HG02610 (cell line): Measurements from ENCODE around the gene PTCHD1.

ENCODE experiments used
- ATAC-seq: cut with Tn5 transposase; IDR thresholded peaks from one replicate; pipeline ENCODE4 v1.9.1; 2021; ENCODE audit warnings: mild to moderate bottlenecking, moderate library complexity; ENCODE audit not compliant: unreplicated experiment

Gene PTCHD1

DNA sequence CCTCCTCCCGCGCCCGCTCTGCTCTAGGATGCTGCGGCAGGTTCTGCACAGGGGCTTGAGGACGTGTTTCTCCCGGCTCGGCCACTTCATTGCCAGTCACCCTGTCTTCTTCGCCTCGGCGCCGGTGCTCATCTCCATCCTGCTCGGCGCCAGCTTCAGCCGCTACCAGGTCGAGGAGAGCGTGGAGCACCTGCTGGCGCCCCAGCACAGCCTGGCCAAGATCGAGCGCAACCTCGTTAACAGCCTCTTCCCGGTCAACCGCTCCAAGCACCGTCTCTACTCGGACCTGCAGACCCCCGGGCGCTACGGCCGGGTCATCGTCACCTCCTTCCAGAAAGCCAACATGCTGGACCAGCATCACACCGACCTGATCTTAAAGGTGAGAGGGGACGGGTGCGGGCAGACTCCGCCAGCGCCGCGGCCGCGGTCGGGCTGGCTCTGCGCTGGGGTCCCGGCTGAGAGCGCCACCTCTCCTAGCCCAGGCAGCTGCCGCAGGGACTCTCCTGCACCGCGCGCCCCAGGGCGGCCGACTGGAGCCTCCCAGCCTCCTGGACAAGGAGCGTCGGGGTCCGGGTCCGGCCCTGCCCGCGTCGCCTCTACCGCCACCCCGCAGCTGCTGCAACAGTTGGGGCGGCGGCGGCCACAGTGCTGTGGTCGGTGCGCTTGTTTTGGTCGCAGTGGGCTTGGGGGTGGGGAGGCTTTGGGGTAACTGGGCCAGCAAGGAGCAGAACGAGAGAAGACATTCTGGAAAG, at the start of gene PTCHD1:
Gene PTCHD1 (plus strand): TSS at position 2 of the 752 bp plus-strand sequence. CDS start 27 bp downstream, at position 29.
- no peak for ATAC-seq

DNA sequence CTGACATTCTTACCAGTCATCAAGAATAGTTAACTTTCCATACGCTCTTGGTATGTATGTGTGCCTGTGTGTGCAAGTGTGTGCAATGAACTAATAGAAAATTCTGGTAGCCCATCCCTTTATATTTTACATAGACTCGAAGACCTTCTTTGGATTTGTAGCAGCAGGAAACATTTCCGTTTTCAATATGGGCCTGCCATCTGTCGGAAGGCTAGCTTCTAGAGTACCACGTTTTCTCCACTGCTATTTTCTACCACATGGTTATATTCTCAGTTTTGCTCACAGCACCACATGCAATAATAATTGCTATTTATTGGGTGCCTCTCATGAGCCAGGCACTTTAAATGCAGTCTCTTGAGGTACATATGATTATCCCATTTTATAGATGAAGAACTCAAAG, 47.9 kb upstream of the PTCHD1 start:
- ATAC-seq: no peak

DNA sequence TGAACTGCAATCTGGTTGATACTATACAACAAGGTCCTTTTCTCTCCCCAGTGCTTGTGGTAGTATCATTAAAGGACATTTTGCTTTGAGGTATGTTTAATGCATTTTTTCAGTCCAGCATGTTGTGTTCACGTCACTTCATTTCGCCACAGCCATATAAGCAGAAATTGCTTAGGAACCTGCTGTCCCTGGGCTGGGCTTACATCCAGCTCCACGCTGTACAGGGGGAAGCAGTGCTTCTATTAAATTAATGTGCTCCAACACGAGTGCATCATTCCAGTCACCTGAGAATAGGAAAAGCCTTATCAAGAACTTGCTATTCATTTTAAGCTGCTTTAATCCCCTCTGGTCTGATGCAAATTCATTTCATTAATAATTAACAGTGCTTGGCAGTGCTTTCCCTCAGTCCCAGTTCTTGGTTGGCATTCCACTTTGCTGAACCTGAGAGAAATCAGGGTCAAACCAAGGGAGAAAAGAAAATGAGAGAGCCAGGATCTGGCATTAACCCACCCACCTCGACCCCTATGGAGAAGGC, 47.4 kb upstream of the PTCHD1 start:
- ATAC-seq: no peak

DNA sequence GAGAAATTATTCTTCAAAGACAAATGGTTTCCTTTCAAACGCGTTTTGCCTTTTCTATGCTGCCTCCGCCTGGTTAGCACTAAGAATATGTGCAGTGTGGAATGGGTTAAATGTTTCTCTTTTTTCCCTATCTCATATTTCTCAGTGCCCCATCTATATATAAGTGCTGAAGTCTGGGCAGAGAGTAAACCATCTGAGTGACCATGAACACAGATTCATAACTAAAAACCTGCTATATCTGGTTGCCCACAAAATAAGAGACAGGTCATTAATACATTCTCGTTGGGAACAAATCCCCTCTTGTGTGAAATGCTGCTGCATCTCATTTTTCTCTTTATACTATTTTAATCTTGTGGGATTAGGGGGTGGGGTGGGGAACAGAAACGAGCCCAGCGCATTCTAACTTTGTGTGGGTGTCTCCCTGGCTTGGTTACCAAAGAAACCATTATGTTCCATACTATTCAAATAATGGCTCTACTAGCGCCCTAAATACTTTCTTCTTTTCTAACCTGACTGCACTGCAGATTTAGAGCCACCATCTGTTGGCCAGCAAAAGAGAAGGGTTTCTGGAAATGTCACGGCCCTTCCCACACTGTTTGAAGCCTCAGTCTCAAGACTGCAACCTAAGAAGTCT, 42.2 kb upstream of the PTCHD1 start:
- ATAC-seq: no peak

DNA sequence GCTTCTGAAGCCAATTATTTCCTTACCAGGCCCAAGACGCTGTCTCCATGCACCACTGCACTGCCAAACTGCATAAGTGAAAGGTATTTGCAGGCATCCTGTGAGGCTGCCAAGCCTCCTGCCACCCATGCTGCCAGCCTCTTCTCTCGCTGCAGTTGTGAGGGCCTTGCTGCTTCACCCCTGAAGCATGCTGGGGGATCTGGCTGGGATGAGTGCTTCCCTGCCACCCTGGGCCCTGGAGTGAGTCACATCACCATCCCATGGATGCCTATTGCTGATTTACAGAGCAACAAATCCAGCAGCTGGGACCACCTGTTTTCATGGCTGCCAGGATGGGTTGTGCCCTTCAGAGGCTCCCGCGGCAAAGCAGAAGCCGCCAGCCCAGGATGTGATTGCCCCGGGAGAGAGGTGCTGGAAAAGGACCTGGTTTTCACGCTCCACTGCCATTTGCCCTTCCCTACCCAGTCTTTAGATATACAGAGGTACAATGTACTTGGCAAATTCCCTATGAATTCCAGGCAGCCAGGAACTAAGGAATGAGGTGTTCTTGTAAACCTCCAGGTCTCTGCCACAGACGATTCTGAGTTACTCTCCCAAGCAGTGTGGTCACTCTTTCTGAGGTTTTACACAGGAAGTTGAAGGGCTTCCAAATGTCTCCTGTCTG, 41.5 kb upstream of the PTCHD1 start:
- ATAC-seq: no peak

DNA sequence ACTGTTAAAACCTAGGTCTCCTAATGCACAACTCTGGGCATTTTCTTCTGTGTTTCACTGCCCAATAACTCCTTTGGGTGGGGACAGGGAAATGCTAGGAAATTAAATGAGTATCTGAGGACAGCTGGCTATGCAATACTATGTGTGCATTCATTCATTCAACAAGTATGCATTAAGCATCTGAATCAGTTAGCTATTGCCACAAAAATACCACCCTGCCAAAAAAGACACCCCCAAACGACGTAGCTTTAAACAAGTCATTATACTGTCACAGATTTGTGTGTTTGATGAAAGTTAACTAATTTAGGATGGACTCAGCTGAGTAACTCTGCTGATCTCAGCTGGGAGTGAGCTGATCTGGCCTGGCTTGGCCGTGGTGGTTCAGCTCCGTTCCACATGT, 29.8 kb upstream of the PTCHD1 start:
- ATAC-seq: no peak

DNA sequence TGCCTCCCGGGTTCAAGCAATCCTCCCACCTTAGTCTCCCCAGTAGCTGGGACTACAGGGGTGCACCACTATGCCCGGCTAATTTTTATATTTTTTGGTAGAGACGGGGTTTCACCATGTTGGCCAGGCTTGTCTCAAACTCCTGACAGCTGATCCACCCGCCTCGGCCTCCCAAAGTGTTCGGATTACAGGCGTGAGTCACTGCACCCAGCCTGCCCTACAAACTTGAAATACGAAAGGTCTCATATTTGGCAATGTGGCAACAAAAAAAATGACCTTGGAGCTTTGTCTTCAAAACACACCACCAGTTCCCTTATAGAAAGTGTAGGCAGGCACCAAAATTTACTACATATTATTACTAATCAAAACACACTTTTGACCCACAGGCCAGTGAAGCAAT, 22.9 kb upstream of the PTCHD1 start:
- ATAC-seq: no peak

DNA sequence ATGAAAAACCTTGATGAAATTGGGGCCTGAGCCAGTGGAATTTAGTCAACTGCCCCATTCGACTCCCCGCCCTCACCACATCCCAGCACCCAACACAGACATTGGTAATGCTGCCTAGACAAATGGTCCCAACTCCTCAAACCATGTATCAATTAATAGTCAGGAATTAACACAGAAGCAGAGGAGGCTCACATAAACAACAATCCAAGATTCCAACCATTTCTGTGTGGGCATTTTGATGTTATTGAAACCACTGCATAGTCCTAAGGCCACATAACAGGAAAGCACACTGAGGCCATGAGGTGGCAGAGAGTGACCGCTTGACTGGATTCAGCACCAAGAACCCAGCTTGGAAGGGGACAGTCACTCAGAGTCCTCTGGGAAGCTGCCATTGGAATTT, 22.5 kb upstream of the PTCHD1 start:
- ATAC-seq: no peak

DNA sequence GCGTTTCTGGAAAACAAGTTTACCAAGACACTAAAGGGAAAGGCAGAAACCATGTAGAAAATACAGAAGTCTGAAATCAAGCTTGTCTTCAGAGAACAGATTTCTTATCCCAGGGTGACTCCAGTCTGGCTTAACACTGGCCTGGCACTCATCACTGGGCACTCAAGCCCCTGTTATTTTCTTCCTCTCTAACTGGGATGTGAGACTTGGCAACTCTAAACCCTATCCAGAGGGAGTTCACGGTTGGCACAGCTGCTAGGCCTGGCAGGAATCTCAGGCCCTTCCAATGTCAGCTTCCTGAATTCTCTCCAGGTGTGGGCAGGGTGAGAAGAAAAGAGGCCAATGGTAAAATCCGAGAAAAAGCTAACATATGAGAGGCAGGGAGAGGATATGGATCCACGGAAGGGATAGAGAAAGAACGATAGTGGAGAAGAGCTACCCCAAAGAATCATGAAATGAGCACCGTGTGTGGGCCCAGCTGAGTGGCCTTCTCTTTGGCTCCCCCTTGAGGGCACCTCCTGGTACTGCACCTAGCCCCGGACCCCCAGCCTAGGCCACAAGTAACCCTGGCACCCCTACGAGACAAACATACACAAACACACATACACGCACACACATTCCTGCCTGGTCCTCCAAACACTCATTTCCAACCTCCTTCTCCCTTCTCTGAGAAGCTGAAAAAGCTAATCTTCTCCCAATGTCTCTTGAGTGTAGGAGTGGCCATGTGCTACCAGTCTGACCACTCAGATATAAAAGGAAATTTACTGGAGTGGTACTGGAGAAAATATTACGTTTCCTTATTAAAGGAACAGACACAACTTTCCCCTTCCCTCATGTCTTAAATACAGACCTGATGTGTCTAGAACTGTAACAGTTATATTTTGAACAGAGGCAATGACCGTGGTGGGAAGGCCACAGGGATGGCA, 16.6 kb upstream of the PTCHD1 start:
- peak; percentile 72 for ATAC-seq

DNA sequence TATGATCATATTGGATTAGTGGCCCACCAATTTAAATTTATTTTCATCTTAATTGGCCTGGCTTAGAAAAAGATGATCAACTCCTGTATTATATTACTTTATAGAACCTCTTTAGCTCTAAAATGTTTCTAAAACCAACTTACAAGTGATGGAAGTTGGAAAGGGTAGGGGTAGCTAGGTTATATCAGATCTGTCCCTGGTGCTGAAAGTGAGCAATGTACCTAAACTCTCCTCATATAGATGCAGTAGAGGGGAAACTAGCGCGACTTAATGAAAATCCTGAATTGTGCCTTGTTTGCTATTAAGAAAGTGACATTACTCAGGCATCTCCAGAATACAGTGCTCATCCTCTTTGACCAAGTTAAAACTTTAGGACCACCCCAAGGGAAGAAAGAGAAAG, 7.5 kb upstream of the PTCHD1 start:
- no peak for ATAC-seq

DNA sequence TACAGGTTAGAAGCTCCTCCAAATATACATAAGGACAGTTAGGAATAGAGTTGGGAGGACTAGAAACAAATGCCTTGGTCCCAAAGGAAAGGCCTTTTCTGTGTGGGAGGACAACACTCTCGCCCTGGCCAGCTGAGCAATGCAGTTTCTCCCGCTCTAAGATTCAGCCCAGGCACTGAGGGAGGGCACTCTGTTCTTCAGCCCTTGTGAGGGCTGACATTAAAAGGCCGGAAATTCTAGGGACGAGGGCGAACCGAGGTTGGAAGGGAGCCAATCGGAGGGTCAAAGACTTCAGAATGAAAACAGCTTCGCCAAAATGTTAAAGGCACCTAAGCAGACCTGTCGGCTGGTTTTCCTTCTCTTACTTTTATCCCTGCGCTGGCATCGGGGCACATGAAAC, 2.9 kb upstream of the PTCHD1 start:
- no peak for ATAC-seq

DNA sequence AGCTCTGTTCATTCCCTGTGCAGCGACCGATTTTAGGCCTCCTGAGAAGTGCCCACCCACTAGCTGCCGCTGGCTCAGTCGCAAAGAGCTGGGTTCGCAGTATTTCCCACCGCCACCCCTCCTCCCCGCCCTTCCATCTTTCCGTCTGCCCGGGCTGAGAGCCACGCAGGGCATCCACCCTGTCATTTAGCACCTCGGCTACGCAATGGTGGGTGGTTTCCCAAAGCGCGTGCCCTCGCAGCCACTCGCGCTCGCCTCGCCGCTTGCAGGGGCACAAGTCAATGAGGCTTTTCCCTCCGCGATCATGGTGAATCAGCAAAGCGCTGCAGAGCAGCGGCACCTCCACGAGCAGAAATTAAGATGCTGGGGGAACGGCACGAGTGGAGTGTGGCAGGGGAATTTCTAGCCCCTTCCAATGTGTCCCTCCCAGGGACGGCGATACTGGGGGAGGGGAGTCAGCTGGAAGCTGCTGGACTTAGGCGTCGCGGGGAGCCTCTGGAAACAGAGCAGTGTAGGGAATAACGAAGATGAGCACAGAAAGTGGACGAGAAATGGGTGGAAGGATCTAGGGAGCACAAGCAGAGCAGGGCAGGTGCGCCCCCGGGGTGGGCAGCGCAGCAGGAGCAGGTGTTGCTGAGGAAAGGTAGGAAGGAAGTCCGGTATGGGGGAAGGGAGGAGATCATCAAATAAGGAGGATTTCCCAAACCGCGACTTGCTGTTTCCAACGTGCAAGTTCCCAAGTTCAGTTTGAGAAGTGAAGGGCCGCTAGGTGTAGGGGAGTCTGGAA, 2.4 kb upstream of the PTCHD1 start:
- ATAC-seq: no peak

DNA sequence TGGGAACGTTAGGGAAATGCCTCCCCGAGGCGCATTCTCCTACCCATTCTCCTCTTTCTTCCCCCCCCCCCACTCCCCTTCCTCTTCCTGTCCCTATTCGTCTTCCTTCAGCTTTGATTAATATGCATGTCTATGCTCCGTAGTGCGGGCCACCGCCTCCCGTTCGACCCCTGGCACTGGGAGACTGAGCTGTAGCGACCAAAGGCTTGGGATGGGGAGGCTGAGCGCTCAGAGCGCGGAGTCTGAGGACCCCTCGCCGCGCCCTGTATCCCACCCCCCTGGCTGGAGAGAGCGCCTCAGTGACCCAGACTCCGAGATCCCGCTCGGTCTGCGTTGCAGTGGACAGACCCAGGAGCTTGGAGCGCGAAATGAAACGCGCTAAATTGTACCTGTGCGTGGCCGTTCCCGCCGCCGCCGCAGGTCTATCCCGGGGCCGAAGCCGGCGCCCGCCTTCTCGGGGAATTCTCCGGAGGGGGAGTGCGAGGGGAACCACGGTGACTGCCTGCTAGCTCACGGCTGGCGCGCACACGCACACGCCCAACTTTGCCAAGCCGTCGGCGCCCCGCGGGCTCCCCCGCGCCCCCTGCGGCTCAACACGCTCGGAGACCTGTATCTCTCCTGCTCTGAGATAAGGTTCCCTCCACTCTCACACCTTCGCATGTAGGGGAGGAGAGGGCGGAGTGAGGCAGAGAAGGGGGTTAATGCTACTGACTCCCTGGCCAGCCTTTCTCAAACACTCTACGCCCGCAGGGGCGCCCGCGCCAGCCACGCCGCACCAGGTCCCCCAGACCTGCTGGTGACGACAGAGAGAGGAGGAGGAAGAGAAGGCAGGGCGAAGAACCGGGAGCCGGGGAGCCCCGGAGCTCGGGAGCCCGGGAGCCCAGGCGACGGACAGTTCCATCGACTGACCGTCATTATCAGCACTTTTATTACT, 1.5 kb upstream of the PTCHD1 start:
- no peak for ATAC-seq

DNA sequence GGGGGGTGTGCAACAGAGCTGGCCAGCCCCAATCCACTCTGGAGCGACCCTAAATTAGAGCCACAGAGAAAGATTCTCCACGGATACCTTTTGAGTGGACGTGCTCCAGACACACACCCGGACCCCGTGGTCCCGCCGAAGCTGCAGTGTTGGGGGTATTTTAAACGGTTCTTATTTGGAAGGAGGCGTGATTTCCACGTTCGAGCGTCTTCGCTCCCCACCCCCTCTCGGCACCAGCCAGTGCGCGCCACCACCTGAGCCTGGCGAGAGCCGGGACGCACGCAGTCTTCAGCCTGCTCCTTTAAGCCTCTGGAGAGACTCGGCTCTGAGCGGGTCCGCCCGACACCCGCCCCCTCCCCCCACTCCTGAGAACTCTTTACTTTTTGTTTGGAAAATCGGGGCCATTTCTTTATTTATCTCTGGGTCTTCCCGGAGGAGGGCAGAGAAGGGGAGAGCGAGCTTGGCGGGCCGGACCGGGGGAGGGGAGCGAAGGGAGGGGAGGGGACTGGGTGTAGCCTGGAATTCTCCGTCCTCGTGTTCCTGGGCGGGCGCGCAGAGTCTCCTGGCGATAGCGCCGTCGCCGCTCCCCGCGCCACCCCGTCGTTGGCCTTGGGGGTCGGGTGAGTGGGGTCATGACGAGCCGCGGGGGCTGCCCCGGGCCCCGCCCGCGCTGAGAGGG, 668 bp upstream of the PTCHD1 start:
- ATAC-seq: no peak

DNA sequence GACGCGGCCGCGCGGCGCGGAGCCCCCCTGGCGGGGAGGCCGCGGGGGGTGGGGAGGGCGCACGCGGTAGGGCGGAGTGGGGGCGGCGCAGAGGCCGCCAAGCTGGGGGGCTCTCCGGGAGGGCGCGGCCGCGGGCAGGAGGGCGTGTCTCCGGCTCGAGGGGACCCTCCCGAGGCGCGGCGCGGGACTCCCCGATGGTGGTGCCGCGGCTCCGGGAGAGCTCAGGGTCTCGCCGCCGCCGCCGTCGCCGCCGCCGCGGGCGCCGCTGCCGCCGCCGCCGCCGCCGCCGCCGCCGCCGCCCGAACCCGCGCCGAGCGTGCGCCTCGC, 165 bp upstream of the PTCHD1 start:
- ATAC-seq: no peak

DNA sequence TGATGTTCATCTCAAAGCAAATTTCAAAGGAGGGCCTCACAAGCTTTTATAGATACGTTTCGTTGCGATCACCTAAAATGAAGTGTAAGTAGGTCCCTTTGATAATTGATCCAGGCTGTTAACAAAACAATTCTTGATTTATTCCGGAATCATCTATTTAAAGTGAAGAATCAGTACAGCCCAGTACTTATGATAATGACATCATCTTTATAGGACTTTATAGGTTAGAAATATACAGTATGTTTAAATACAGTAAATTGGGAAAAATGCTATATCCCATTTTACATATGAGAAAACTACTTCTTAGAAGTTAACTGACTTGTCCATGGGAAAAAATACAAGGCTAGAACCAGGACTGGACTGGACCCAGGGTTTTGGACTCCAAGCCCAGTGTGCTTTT, 3.7 kb downstream of the PTCHD1 start:
- ATAC-seq: no peak

DNA sequence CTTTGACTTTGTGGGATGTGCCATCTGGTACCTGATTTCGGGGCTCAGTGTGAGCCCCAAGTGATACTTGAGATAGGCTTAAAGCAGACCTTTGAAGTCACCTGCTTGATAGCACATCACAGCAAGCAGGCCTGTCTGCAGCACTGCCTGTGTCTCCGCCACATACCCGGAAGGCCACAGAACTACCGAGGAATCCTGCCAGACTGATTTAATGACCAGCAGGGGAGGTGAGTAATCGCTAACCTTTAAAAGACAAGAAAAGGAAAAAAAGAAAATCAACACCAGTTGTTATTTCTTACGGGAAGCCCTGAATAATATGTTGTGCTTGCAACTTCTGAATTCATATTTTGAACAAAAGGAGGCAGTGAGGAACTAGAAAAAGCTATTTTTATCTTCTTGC, 6.8 kb downstream of the PTCHD1 start:
- no peak for ATAC-seq

DNA sequence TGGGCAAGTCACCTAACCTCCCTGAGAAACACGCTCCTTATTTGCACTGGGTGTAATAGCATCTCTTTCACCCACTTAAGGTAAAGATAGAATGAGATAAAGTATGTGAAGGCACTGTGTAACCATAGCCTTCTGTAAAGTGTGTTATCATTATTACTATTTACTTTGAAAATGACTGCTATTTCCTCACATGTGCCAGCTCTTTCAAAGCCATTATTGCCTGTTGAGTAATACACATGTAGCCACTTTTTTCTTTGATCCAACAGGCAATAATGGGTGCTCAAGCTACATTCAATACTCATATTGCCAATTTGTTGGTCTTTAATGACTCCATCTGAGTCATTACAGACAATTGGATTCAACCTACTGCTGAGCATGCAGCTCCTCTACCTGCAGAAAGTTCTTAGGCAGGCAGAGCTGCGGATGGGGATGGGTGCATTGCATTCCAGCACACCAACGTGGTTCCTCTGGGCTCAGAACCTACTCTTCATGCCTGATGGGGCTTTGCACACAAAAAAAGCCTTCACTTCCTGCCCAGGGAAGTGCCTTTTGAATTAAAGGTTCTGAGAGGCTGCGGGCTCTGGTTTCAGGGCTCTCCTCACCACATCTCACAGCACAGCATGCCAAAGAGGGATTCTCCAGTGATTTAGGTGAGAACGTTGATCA, 9.7 kb downstream of the PTCHD1 start:
- no peak for ATAC-seq
